Tibial nerve (tissue), 3 donors: Measurements from ENCODE around the gene TPD52L2.

Source experiments
- CTCF ChIP-seq, 5 experiments: fragments of 200-600 bp in 3 of 5; fragments of 450-650 bp in 2 of 5; sonication (generic) in 3 of 5; IDR thresholded peaks; one replicate each; pipeline ENCODE4 v1.5.1; 2016 to 2019; ENCODE audit warnings: antibody characterized with exemption in 5 of 5, mild to moderate bottlenecking in 3 of 5, moderate library complexity in 2 of 5
- POLR2A ChIP-seq, 2 donors: fragments of 450-650 bp; IDR thresholded peaks; one replicate each; pipeline ENCODE4 v1.6.1; 2017; ENCODE audit warnings: antibody characterized with exemption in 2 of 2, mild to moderate bottlenecking in 2 of 2, moderate library complexity in 2 of 2

- TF ChIP-seq CTCF (IDR thresholded peaks at IDR 0.05): no peak
- TF ChIP-seq POLR2A (IDR thresholded peaks at IDR 0.05): no peak
Measured at GRCh38 chr20:63923651-63924050, 58.6 kb downstream of the TPD52L2 start.
